Measurements from ENCODE around the gene SLX4IP.

SLX4IP gene

DNA sequence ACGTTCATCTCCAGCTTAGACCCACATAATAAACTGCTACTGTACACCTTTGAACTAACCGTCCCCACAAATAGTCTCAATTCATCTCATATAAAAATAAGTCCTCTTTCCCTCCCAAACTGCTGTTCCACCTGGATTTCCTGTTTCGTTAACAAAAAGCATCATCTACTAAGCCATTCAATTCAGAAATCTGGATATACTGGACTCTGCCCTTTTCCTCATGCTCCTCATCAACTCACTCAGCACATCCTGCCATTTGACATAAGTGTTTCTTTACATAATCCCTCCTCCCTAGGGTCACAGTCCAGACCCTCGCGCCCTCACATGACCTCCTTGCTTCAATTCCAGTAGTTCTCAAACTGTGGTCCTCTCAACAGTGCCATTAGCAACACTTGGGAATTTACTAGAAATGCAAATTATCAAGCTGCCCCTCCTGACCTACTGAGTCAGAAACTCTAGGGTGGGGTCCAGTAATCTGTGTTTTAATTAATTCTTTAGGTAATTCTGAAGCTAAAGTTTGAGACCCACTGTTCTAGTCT lies 5.6 kb upstream of the SLX4IP start:
- DNase-seq: no peak

DNA sequence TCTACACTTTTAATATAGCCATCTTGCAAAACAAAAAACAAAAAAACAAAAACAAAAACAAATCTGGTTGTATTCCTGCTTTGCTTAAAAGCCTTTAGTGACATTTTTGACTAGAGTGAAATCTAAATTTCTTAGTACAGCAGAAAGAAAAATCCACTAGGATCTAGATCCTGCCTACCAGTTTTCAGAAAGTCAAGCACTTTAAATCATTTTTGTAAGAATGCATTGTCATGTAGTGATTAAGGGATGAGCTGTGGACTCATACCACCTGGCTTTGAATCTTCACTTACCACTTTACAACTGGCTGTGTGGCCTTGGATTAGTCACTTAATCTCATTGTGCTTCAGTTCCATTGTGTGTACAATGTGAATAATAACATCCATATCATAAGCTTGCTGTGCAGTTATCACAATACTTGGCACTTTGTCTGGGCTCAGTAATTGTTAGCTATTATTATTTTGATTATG lies 5.1 kb upstream of the SLX4IP start:
- no peak for DNase-seq

DNA sequence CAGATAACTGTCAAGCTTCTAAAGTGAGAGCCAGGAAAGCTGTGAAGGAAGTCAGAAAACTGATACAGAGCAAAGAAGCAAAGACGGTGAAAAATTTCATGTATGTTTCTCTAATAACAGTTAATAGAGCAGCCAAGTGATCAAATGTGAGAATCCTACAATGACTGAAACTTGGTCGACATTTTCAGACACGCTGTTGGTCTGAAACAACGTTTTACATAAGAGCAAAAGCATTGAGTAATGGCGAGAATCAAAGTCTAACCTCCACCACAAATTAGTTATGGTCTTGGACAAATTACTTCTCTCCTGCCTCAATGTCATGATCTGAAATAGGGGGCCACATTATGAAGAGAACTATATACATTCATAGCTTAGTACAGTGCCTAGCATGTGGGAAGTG lies 4.4 kb upstream of the SLX4IP start:
- DNase-seq: no peak

GRCh38 chr20:10432079-10432478 lies 3.0 kb upstream of the SLX4IP start:
- no peak for DNase-seq

DNA sequence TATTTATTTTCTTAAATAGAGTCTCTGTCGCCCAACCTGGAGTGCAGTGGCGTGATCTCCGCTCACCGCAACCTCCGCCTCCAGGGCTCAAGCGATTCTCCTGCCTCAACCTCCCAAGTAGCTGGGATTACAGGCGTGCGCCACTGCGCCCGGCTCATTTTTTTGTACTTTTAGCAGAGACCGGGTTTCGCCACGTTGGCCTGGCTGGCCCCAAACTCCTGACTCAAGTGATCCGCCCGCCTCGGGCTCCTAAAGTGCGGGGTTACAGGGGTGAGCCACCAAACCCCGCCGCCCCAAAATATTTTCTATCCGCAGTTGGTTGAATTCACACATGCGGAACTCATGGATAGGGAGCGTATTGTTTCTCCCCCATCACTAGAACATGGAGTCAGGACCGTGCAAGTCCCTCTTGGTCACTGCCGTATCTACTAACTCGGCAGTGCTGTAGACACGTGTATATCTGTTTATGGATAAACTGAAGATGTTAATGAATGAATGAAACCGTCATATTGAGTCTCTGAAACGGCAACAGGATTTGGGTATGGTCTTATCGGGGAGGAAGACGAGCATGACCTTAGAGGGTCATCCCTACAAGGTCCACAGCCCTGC lies 2.0 kb upstream of the SLX4IP start:
- peak; percentile 30 for DNase-seq

DNA sequence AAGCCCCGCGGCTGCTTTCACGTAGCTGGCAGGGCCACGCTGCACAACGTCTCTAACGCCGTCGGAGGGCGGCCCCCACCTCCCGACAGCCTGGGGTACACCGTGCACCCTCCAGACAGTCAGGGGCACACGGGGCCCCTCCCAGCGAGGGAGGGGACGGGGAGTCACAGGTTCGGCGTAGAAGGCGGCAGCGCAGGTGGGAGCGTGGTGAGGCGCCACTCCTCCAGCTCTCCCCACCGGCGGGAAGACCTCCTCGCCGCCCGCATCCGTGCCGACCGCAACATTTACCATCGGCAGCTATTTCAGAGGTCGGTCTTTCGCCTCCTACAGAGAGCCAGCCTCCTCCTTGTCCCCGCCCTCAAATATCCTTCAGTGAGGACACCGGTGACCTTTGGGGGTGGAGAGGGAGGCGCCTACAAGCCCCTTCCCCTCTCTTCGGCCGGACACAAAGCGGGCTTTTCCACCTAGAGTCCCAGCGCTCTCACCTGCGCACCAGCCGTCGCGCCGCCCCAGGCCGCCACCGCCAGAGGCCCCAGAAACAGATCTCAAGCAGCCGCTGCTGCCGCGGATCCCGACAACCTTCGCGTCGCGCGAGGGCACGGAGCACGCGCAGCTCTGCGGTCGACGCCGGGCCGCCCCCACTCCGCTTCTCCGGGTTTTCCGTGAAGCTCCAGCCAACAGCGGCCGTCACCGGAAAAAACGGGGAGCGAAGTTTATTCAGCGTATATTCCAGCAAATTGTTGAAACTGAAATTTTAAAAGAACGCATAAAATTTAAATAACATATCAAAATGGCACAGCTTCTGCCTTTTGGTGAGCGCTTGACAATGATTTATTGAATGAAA lies 1.3 kb upstream of the SLX4IP start, which contains the start of gene MKKS:
Gene MKKS, minus strand, starts transcription at position 600 of the 844 bp plus-strand sequence. CDS start 20,708 bp downstream, outside the sequence.
- peak; percentile 90 for DNase-seq

- DNase-seq: peak; percentile 95
Observed at GRCh38 chr20:10434467-10434831, 656 bp upstream of the SLX4IP start.

DNA sequence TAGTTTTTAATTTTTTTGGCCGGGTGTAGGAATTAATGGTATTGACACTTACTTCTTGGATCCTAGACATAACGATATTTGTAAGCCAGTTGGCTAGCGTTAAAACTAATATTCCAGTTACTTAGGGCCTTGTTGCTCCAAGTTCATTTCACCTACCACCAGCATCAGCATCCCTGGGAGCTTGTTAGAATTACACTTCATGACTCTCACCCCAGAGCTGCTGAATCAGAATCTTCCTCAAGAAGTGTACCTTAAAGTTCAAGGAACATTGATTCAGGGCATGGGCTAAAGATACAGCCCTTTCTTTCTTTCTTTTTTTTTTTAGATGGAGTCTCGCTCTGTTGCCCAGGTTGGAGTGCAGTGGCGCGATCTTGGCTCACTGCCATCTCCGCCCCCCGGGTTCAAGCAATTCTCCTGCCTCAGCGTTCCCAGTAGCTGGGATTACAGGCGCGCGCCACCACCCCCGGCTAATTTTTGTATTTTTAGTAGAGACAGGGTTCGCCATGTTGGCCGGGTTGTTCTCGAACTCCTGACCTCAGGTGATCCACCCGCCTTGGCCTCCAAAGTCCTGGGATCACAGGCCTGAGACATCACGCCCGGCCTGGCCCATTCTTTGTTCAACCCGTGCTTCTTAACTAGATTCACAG lies 1.1 kb downstream of the SLX4IP start:
- no peak for DNase-seq

DNA sequence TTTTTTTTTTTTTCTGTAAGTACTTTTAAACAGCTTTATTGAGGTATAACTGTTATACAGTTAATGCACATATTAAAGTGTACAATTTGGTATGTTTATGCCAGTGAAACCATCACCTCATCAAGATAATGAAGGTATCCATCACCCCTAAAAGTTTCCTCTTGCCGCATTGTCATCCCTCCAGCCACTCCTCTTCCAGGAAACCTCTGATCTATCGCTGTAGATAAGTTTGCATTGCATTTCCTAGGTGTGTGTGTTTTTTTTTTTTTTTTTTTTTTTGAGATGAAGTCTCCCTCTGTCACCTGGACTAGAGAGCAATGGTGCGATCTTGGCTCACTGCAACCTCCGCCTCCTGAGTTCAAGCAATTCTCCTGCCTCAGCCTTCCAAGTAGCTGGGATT lies 3.1 kb downstream of the SLX4IP start:
- DNase-seq: no peak

DNA sequence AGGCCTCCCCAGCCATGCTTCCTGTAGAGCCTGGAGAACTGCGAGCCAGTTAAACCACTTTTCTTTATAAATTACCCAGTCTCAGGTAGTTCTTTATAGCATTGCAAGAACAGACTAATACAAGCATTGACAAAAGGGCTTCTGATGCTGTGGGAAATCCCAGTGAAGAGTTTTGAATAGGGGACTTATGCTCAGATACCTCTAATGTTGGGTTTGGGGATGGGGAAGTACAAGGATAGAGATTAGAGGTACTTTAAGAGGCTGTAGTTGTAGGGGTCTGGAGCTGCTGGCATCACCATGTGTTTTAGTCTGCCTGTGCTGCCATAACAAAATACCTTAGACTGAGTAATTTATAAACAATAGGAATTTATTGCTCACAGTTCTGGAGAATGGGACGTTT lies 8.8 kb downstream of the SLX4IP start:
- no peak for DNase-seq

- no peak for DNase-seq
Observed at GRCh38 chr20:10445758-10446157, 10.7 kb downstream of the SLX4IP start.

- DNase-seq: no peak
Observed at GRCh38 chr20:10447028-10447427, 11.9 kb downstream of the SLX4IP start.

GRCh38 chr20:10448270-10449156 lies 13.4 kb downstream of the SLX4IP start:
- no peak for DNase-seq

DNA sequence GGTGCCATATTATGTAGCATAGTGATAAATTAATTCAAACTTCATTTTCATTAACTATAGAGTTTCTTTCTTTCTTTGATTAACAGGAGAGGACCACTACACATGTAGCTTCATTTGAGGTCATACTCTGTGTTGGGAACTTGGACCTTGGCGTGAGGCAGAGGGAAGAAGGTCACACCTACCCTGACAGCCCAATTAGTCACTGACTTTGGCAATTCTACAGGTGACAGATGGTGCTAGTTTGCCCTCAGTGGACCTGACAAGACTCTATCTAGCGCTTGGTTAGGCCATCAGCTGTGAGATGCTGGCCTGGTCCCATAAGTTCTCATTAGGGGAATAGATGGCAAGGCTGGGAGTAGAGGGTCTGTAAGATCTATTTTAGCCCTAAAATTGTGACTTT lies 14.2 kb downstream of the SLX4IP start:
- DNase-seq: no peak

GRCh38 chr20:10453241-10453640 lies 18.1 kb downstream of the SLX4IP start:
- DNase-seq: no peak

DNA sequence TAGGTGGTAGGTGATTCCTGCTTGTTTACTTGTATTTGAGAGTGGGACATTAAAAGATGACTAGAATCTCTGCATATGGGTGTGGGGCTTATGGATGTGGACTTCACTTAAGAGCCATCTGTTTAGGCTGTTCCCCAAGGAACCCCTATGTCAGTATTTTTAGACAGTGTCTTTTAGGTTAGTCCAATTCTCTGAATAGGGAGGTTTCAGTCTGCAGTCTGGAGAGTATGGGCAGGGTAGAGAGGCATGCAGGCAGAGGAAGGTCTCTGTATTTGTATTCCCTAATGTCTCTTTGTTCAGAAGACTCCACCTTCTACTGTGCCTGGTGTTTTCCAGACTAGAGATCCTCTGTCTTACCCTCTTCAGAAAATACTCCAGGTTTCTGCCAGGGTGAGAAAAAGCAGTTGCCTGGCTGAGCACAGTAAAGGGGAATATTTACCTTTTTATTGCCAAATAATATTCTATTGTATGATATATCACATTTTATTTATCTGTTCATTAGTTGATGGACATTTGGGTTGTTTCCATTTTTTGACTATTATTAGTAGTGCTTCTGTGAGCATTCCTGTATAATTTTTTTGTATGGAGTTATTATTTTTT lies 19.1 kb downstream of the SLX4IP start:
- no peak for DNase-seq

GRCh38 chr20:10461495-10461894 lies 26.4 kb downstream of the SLX4IP start:
- no peak for DNase-seq

GRCh38 chr20:10462516-10462915 lies 27.4 kb downstream of the SLX4IP start:
- no peak for DNase-seq

GRCh38 chr20:10463622-10464021 lies 28.5 kb downstream of the SLX4IP start:
- no peak for DNase-seq

- no peak for DNase-seq
Observed at GRCh38 chr20:10465135-10465534, 30.0 kb downstream of the SLX4IP start.

- DNase-seq: no peak
Observed at GRCh38 chr20:10466325-10466724, 31.2 kb downstream of the SLX4IP start.

- DNase-seq: no peak
Observed at GRCh38 chr20:10466855-10467254, 31.8 kb downstream of the SLX4IP start.
